GM21515 (cell line): Measurements from ENCODE around the gene ENOX1.

ENCODE experiments used
- ATAC-seq: cut with Tn5 transposase; IDR thresholded peaks from one replicate; pipeline ENCODE4 v1.9.1; 2021; ENCODE audit not compliant: unreplicated experiment

ENOX1 gene

GRCh38 chr13:43232144-43232872 is 554.5 kb downstream of the ENOX1 start:
- no peak for ATAC-seq

GRCh38 chr13:43230989-43231388 is 555.8 kb downstream of the ENOX1 start:
- ATAC-seq = no peak

GRCh38 chr13:43229506-43229905 is 557.3 kb downstream of the ENOX1 start:
- no peak for ATAC-seq

- no peak for ATAC-seq
Measured at GRCh38 chr13:43227721-43228120, 559.1 kb downstream of the ENOX1 start.

GRCh38 chr13:43223216-43223615 is 563.6 kb downstream of the ENOX1 start:
- no peak for ATAC-seq

- no peak for ATAC-seq
Measured at GRCh38 chr13:43222086-43222485, 564.7 kb downstream of the ENOX1 start.

GRCh38 chr13:43221611-43222010 is 565.2 kb downstream of the ENOX1 start:
- no peak for ATAC-seq

GRCh38 chr13:43220873-43221595 is 565.7 kb downstream of the ENOX1 start:
- ATAC-seq = no peak

- ATAC-seq = no peak
Measured at GRCh38 chr13:43214124-43214523, 572.6 kb downstream of the ENOX1 start.

GRCh38 chr13:43206838-43207237 is 579.9 kb downstream of the ENOX1 start:
- ATAC-seq = no peak

GRCh38 chr13:43205416-43205815 is 581.4 kb downstream of the ENOX1 start:
- no peak for ATAC-seq

GRCh38 chr13:43204591-43204990 is 582.2 kb downstream of the ENOX1 start:
- ATAC-seq = no peak

GRCh38 chr13:43203781-43204180 is 583.0 kb downstream of the ENOX1 start:
- no peak for ATAC-seq

GRCh38 chr13:43200736-43201135 is 586.0 kb downstream of the ENOX1 start:
- ATAC-seq = no peak

- no peak for ATAC-seq
Measured at GRCh38 chr13:43200307-43200706, 586.5 kb downstream of the ENOX1 start.

- no peak for ATAC-seq
Measured at GRCh38 chr13:43196750-43197370, 589.9 kb downstream of the ENOX1 start.

- ATAC-seq = no peak
Measured at GRCh38 chr13:43196086-43196621, 590.6 kb downstream of the ENOX1 start.

- no peak for ATAC-seq
Measured at GRCh38 chr13:43195551-43195950, 591.2 kb downstream of the ENOX1 start.

- no peak for ATAC-seq
Measured at GRCh38 chr13:43195112-43195511, 591.7 kb downstream of the ENOX1 start.

GRCh38 chr13:43193789-43194420 is 592.9 kb downstream of the ENOX1 start:
- no peak for ATAC-seq

- no peak for ATAC-seq
Measured at GRCh38 chr13:43191546-43191945, 595.2 kb downstream of the ENOX1 start.
